Fibroblast of the conjunctiva (primary cell): Measurements from ENCODE around the gene CHAF1A.
A peak's percentile ranks its signal among the peaks of the same experiment; 100 is the strongest.

Source experiments
- DNase-seq: peaks from one replicate; pipeline ENCODE4 v3.0.0-alpha.2; 2010; ENCODE audit warnings: low read depth

CHAF1A gene

GRCh38 chr19:4409123-4409933 lies 6.9 kb downstream of the CHAF1A start:
- no peak for DNase-seq

- no peak for DNase-seq
Measured at GRCh38 chr19:4413588-4413987, 11.1 kb downstream of the CHAF1A start.

- DNase-seq = no peak
Measured at GRCh38 chr19:4414144-4414799, 11.8 kb downstream of the CHAF1A start.

GRCh38 chr19:4414800-4415321 lies 12.4 kb downstream of the CHAF1A start:
- no peak for DNase-seq

GRCh38 chr19:4415352-4415751 lies 12.9 kb downstream of the CHAF1A start:
- no peak for DNase-seq

GRCh38 chr19:4416268-4416667 lies 13.8 kb downstream of the CHAF1A start:
- no peak for DNase-seq

GRCh38 chr19:4423416-4424126 lies 21.1 kb downstream of the CHAF1A start:
- DNase-seq = no peak

GRCh38 chr19:4425537-4425936 lies 23.1 kb downstream of the CHAF1A start:
- peak; percentile 41 for DNase-seq

GRCh38 chr19:4428326-4428975 lies 26.0 kb downstream of the CHAF1A start:
- no peak for DNase-seq

GRCh38 chr19:4429256-4429655 lies 26.8 kb downstream of the CHAF1A start:
- no peak for DNase-seq

GRCh38 chr19:4429771-4430171 lies 27.3 kb downstream of the CHAF1A start:
- no peak for DNase-seq

GRCh38 chr19:4430760-4431159 lies 28.3 kb downstream of the CHAF1A start:
- DNase-seq = no peak

- DNase-seq = no peak
Measured at GRCh38 chr19:4431296-4431695, 28.9 kb downstream of the CHAF1A start.

GRCh38 chr19:4431808-4432674 lies 29.6 kb downstream of the CHAF1A start:
- no peak for DNase-seq

- DNase-seq = no peak
Measured at GRCh38 chr19:4432918-4433506, 30.6 kb downstream of the CHAF1A start.

- DNase-seq = no peak
Measured at GRCh38 chr19:4434391-4434790, 32.0 kb downstream of the CHAF1A start.

GRCh38 chr19:4436231-4436630 lies 33.8 kb downstream of the CHAF1A start:
- DNase-seq = no peak

GRCh38 chr19:4437103-4437502 lies 34.7 kb downstream of the CHAF1A start:
- DNase-seq = no peak

GRCh38 chr19:4439243-4439642 lies 36.8 kb downstream of the CHAF1A start:
- no peak for DNase-seq

GRCh38 chr19:4441994-4442818 lies 39.8 kb downstream of the CHAF1A start:
- DNase-seq = no peak
